Measurements from ENCODE around the gene ATXN10.

The ATXN10 gene

GRCh38 chr22:45837508-45837907 lies 165.9 kb downstream of the ATXN10 start:
- TF ChIP-seq EZH2 (IDR thresholded peaks at IDR 0.05; ENCODE audit: borderline replicate concordance, low read length) (no peak), CTCF (IDR thresholded peaks at IDR 0.05; ENCODE audit: low read length) (no peak)
- no peaks in the 10 kb centered on the region for H3K9me2 ChIP-seq (ENCODE audit: low read depth, low read length)

DNA sequence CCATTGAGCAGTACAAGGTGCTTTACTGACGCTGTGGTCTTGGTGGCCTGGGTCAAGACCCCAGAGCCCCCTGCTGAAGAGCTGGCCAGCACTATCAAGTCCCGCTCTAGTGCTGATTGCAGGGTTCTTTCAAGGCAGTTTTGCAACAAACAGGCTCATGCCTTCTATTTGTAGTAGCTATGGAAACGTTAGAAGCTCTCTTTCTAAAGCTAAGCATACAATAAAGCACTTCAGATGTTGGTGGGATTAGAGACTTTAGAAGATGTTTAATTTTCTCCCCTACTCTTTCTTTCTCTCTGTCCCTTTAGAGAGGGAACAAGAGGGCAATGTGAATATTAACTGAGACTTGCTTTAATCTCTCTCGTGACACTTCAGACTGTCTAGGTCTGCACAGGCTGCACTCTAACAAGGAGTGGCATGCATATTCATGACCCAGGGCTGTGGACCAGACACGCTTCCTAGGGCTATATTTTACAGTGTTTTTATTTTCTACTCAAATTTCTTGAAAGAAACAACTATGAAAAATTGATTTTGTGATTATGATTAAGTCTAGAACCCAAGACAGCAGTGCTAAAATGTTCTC lies 166.8 kb downstream of the ATXN10 start:
- H3K27me3 ChIP-seq (ENCODE audit: insufficient read depth, low read length): no peaks in the 10 kb centered on the region
- H3K4me1 ChIP-seq (ENCODE audit: insufficient read depth, low read length, severe bottlenecking): peaks cover 23% of the 10 kb centered on the region
- no peaks in the 10 kb centered on the region for H3F3A ChIP-seq (ENCODE audit: insufficient read depth, low read length)
- no peak overlapping the region for H2AFZ ChIP-seq (ENCODE audit: low read length)
- H3K36me3 ChIP-seq (ENCODE audit: insufficient read depth, low read length): peaks cover 47% of the 10 kb centered on the region
- no peak overlapping the region for H3K27ac ChIP-seq (ENCODE audit: low read depth, low read length, poor library complexity, severe bottlenecking)
- no peak overlapping the region for H3K9ac ChIP-seq (ENCODE audit: low read length)
- H3K79me2 ChIP-seq (ENCODE audit: insufficient read depth, low read length): no peaks in the 10 kb centered on the region
- no peaks in the 10 kb centered on the region for H4K20me1 ChIP-seq (ENCODE audit: insufficient read depth, low read length)
- TF ChIP-seq EZH2 (IDR thresholded peaks at IDR 0.05; ENCODE audit: borderline replicate concordance, low read length) (no peak), CTCF (IDR thresholded peaks at IDR 0.05; ENCODE audit: low read length) (no peak)
- no peaks in the 10 kb centered on the region for H3K9me3 ChIP-seq (ENCODE audit: low read length)
- H3K4me2 ChIP-seq (ENCODE audit: low read length): no peak overlapping the region
- H3K4me3 ChIP-seq (ENCODE audit: low read depth, low read length, poor library complexity, severe bottlenecking): no peak overlapping the region
- H3K9me2 ChIP-seq (ENCODE audit: low read depth, low read length): no peaks in the 10 kb centered on the region

More at GRCh38 chr22:45837508-45837907, 165.9 kb downstream of the ATXN10 start:
- peaks cover 42% of the 10 kb centered on the region; the same call in 1 of the 2 replicates for H3K36me3 ChIP-seq (ENCODE audit: insufficient read depth, low read length)
- H3K4me3 ChIP-seq (ENCODE audit: low read depth, low read length, poor library complexity, severe bottlenecking): no peak overlapping the region
- H3K4me1 ChIP-seq (ENCODE audit: insufficient read depth, low read length, severe bottlenecking): peaks cover 17% of the 10 kb centered on the region
- no peaks in the 10 kb centered on the region for H3K27me3 ChIP-seq (ENCODE audit: insufficient read depth, low read length)
- no peaks in the 10 kb centered on the region for H3K9me3 ChIP-seq (ENCODE audit: low read length)
- H2AFZ ChIP-seq (ENCODE audit: low read length): no peak overlapping the region
- no peaks in the 10 kb centered on the region for H3F3A ChIP-seq (ENCODE audit: insufficient read depth, low read length)
- no peaks in the 10 kb centered on the region for H3K79me2 ChIP-seq (ENCODE audit: insufficient read depth, low read length)
- no peak overlapping the region for H3K9ac ChIP-seq (ENCODE audit: low read length)
- H4K20me1 ChIP-seq (ENCODE audit: insufficient read depth, low read length): no peaks in the 10 kb centered on the region
- H3K4me2 ChIP-seq (ENCODE audit: low read length): no peak overlapping the region
- no peak overlapping the region for H3K27ac ChIP-seq (ENCODE audit: low read depth, low read length, poor library complexity, severe bottlenecking)

DNA sequence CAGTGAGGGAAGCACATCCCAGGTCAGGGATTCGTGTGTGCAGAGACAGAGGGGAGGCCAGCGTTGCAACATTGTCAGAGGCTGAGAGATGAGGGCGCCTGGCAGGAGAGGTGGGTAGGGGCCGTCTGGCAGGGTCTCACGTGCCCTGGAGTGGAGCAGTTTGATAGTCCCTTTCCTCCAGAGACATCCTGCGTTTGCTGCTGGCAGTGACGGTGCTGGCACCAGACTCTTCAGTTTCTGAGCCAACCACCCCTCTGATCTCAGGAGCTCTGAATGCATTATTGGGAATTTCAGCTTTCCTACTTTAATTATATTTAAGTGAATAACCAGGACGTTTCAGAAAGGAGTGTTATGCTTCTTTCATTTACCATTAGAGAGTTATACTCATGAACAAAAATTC lies 168.8 kb downstream of the ATXN10 start:
- H3K4me3 ChIP-seq (ENCODE audit: low read depth, low read length, poor library complexity, severe bottlenecking): no peak overlapping the region
- no peaks in the 10 kb centered on the region for H3K27me3 ChIP-seq (ENCODE audit: insufficient read depth, low read length)
- peaks cover 6% of the 10 kb centered on the region for H3K4me1 ChIP-seq (ENCODE audit: insufficient read depth, low read length, severe bottlenecking)
- peaks cover 49% of the 10 kb centered on the region for H3K36me3 ChIP-seq (ENCODE audit: insufficient read depth, low read length)
- H3K79me2 ChIP-seq (ENCODE audit: insufficient read depth, low read length): no peaks in the 10 kb centered on the region
- H3K4me2 ChIP-seq (ENCODE audit: low read length): no peak overlapping the region
- H3K27ac ChIP-seq (ENCODE audit: low read depth, low read length, poor library complexity, severe bottlenecking): no peak overlapping the region
- H3F3A ChIP-seq (ENCODE audit: insufficient read depth, low read length): no peaks in the 10 kb centered on the region
- TF ChIP-seq CTCF (IDR thresholded peaks at IDR 0.05; ENCODE audit: low read length): no peak
- no peaks in the 10 kb centered on the region for H3K9me2 ChIP-seq (ENCODE audit: low read depth, low read length)
- no peaks in the 10 kb centered on the region for H3K9me3 ChIP-seq (ENCODE audit: low read length)
- H3K9ac ChIP-seq (ENCODE audit: low read length): no peak overlapping the region
- no peak overlapping the region for H2AFZ ChIP-seq (ENCODE audit: low read length)
- no peaks in the 10 kb centered on the region for H4K20me1 ChIP-seq (ENCODE audit: insufficient read depth, low read length)

Measured in OCI-LY1 (cell line).